Activated CD8-positive, alpha-beta memory T cell treated with anti-CD3 and anti-CD28 coated beads for 24 hours (primary cell): Measurements from ENCODE around the gene HCFC1.

Source experiments
- DNase-seq: peaks from one replicate; pipeline ENCODE4 v3.0.0-alpha.2; 2020

The HCFC1 gene

GRCh38 chrX:153900831-153901752, 70.5 kb downstream of the HCFC1 start:
- no peak for DNase-seq

DNA sequence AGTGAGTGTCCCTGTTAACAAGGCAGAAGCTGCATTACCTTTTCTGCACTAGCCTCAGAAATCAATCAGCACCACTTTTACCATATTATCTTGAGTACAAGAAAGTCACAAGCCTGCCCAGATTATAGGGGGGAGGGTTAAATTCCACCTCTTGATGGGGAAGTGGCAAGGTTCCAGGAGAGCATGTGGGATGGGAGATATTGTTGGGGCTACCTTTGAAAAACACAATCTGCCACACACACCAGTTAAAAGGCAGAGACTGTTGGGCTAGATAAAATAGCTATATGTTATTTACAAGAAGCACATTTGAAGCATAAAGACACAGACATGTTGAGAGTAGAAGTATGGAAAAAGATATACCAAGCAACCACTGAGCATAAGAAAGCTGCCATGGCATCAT, 73.7 kb downstream of the HCFC1 start:
- no peak for DNase-seq
